ENCODE data around the gene CCDC188. TPM values are rescaled to one million over a fixed set of nuclear protein-coding genes. Genes with fewer than 3 reads are reported as not detected.

CCDC188 gene
- total and polyA plus RNA-seq, 9 of the 15 experiments (the other 6 are each of a cell fraction or from before 2014, with no cell fraction given) = not detected

- TF ChIP-seq GABPA (tag; conservative IDR thresholded peaks at IDR 0.05; ENCODE audit: low read depth) = no peak
- TF ChIP-seq BHLHE40 (IDR thresholded peaks at IDR 0.05; ENCODE audit: low read length) = peak; percentile 21; the same call in 1 of the 2 replicates
- TF ChIP-seq SRSF1 (IDR thresholded peaks at IDR 0.05; ENCODE audit: low read depth, low read length) = no peak
- TF ChIP-seq ZNF518B (CRISPR knock-in tag; IDR thresholded peaks at IDR 0.05) = no peak
- TF ChIP-seq ZBTB33 (CRISPR knock-in tag; IDR thresholded peaks at IDR 0.05) = no peak
- TF ChIP-seq ZNF239 (CRISPR knock-in tag; IDR thresholded peaks at IDR 0.05) = peak; percentile 99
- TF ChIP-seq CHD1 (IDR thresholded peaks at IDR 0.05; ENCODE audit: low read length) = no peak
- no peak for TF ChIP-seq TAF1 (IDR thresholded peaks at IDR 0.05; ENCODE audit: control insufficient read depth, extremely low read depth, insufficient read depth, low read length, severe bottlenecking)
- TF ChIP-seq ZNF408 (CRISPR knock-in tag; IDR thresholded peaks at IDR 0.05; ENCODE audit: low read depth) = no peak
- TF ChIP-seq HMG20A (CRISPR knock-in tag; conservative IDR thresholded peaks at IDR 0.05) = no peak
- no peak for TF ChIP-seq DDX20 (tag; IDR thresholded peaks at IDR 0.05; ENCODE audit: low read depth)
- TF ChIP-seq CBFB (CRISPR knock-in tag; IDR thresholded peaks at IDR 0.05) = no peak
- TF ChIP-seq IRF1 (CRISPR knock-in tag; IDR thresholded peaks at IDR 0.05; ENCODE audit: borderline replicate concordance) = no peak
- peak; percentile 40; the same call in 1 of the 2 replicates for TF ChIP-seq RB1 (IDR thresholded peaks at IDR 0.05; ENCODE audit: low read depth)
- 0 out of 2 replicates have a peak, but pooled peaks have one; percentile 45 for TF ChIP-seq THAP12 (CRISPR knock-in tag; IDR thresholded peaks at IDR 0.05)
- TF ChIP-seq PHB (CRISPR knock-in tag; IDR thresholded peaks at IDR 0.05) = no peak
- peak; percentile 50; the same call in 1 of the 2 replicates for TF ChIP-seq TFAP4 (CRISPR knock-in tag; IDR thresholded peaks at IDR 0.05; ENCODE audit: borderline replicate concordance)
Observed at GRCh38 chr22:20186183-20186870, 35.5 kb upstream of the CCDC188 start (continued).
